Activated gamma-delta T cell treated with anti-CD3 and anti-CD28 coated beads, Interleukin-2, amount 50 U/mL, for 16 hours (primary cell): ENCODE results near the gene CNPY1.

Experiments
- DNase-seq: peaks from one replicate; pipeline ENCODE4 v3.0.0-alpha.2; 2020; ENCODE audit warnings: low read depth

CNPY1 gene

DNA sequence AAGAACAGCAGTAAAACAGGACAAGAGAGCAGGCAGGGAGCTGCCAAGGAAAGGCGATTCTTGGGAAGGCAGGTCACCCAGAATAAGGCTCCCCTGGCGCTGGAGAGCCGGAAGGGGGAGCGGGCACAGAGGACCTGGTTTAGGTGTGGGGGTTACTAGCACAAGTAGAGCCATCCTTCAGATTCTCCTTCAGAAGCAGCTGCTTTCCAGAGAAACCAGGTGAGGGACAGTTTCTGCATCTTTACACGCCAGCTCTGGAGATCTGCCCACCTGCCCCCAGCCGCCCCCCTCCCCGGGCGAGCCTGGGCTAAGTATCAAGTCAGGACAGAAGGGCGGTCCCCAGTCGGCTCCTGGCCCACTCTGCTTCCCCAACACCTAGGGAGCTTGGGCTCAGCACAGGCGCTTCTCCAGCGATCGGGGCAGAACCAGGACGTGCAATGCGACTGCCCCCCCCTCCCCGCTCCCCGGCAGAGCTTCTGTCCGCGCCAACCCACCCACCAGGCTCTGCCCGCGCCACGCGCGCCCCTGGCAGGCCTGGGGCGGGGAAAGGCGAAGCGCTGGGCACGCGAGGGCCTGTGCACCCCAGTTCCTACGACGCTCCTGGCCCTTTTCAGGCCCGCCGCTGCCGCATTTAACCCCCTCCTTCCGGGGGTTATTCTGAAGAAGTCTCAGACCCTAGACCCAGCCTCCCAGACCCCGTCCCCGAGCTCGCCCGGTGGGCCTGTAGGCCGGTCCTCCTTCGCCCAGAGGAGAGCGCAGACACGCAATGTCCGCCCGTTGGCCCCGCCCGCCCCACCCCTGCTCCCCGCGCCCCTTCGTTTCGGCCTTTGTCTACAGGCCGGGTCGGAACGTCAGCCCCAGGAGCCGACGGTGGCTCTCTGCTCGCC lies 92.8 kb downstream of the CNPY1 start:
- no peak for DNase-seq

DNA sequence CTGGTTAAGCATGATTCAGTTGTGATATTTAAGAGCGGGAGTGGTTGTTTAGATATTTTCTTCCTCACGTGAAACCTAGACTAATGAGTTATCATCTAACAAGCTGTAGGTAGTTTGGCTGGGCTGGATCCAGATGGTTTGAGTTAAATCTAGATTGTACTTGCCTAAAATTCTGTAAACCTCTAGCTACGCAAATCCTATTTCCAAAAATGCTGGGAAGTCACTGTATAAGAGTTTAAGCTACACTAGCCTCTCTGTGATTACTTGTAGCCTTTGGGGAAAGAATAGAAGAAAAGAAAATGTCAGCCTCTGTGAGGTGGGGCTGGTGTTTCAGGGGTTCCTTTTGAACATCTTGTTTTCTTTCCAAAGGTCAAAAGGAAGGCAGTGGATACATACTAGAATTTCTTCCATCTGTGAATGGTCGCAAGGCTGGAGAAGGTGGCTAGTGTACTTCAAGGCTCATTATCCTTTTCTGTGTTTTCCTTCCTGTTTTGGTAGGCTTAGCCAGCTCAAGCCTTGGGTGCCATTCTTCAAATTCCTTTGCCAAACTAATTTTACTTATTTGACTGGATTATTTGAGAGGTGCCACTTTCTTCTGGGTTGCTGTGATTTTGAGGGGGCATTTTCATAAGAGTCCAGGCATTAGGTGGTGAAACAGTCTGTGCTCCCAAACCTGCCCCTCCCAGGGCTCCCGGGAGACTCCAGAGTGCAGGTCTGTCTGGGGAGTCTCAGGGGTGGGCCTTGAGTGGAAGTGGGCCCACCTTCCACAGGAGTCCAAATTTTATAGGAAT lies 93.7 kb downstream of the CNPY1 start:
- DNase-seq: no peak

DNA sequence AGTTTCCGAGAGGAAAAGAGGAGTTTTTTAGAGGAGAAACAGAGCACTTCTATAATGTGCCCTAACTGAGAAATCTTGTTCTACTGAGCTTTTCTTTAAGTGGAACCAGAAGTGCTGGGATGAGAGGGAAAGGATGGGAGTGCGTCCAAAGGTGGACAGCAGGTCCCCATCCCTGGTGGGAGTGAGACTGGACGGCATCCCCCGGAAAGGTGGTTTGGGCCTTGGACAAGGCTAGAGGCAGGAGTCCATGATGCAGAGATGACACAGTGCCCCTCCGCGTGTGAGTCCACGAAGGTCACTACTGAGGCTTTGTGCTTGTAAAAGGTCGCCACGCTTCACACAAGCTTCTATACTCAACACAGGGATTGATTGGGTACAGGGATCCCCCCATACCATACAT lies 94.5 kb downstream of the CNPY1 start:
- DNase-seq: no peak
